Uterus (tissue), 2 donors: ENCODE measurements around the gene SIAH1.

Source experiments
- POLR2A ChIP-seq, 2 donors: fragments of 450-650 bp; IDR thresholded peaks; one replicate each; pipeline ENCODE4 v1.6.1; 2016; ENCODE audit warnings: antibody characterized with exemption in 2 of 2, mild to moderate bottlenecking in 1 of 2, moderate library complexity in 1 of 2
- TF ChIP-seq, protein P1 (sequence below), 4 experiments: fragments of 200-600 bp in 2 of 4; fragments of 450-650 bp in 2 of 4; sonication (generic) in 2 of 4; IDR thresholded peaks; one replicate each; pipeline ENCODE4 v1.5.1; 2016 to 2019; ENCODE audit warnings: antibody characterized with exemption in 4 of 4, mild to moderate bottlenecking in 2 of 4, moderate library complexity in 1 of 4

DNA sequence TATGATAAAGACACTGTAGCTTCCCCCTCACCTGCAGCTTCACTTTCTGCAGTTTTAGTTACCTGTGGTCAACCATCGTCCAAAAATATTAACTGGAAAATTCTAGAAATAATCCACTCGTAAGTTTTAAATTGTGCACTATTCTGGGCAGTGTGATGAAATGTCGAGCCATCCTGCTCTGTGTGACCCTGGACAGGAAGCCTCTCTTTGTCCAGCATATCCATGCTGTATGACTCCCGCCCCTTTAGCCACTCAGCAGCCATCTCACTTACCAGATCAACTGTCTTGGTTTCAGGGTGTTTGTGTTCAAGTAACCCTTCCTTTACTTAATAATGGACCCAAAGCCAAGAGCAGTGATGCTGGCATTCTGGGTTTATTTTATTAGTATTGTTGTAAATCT, 56.1 kb downstream of the SIAH1 start:
- TF ChIP-seq, protein P1, sequence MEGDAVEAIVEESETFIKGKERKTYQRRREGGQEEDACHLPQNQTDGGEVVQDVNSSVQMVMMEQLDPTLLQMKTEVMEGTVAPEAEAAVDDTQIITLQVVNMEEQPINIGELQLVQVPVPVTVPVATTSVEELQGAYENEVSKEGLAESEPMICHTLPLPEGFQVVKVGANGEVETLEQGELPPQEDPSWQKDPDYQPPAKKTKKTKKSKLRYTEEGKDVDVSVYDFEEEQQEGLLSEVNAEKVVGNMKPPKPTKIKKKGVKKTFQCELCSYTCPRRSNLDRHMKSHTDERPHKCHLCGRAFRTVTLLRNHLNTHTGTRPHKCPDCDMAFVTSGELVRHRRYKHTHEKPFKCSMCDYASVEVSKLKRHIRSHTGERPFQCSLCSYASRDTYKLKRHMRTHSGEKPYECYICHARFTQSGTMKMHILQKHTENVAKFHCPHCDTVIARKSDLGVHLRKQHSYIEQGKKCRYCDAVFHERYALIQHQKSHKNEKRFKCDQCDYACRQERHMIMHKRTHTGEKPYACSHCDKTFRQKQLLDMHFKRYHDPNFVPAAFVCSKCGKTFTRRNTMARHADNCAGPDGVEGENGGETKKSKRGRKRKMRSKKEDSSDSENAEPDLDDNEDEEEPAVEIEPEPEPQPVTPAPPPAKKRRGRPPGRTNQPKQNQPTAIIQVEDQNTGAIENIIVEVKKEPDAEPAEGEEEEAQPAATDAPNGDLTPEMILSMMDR (IDR thresholded peaks at IDR 0.05), result no peak
- TF ChIP-seq POLR2A (IDR thresholded peaks at IDR 0.05), result no peak
